GM21528 (cell line): ENCODE data around the gene MGAT3.

ENCODE experiments used
- ATAC-seq: cut with Tn5 transposase; IDR thresholded peaks from one replicate; pipeline ENCODE4 v1.9.1; 2021; ENCODE audit warnings: mild to moderate bottlenecking, moderate library complexity; ENCODE audit not compliant: unreplicated experiment, low FRiP score

The MGAT3 gene

DNA sequence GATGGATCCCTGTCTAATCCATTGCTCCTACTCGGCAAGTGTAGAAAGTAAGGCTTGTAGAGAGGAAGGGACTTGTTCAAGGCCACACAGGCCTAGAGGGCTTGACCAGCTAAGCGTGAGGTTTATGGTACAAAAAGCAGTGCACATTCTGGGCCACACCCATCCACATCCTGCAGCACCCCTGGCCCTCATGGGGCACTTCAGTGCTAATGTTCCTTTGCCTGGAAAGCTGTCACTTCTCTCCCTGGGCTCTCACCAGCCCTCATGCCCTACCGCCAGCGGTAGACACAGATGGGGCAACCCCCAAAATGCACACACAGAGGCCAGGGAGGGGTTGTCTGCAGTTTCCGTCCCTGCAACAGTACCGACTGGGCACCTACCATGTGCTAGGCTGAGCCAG is 7.1 kb upstream of the MGAT3 start:
- ATAC-seq: no peak

DNA sequence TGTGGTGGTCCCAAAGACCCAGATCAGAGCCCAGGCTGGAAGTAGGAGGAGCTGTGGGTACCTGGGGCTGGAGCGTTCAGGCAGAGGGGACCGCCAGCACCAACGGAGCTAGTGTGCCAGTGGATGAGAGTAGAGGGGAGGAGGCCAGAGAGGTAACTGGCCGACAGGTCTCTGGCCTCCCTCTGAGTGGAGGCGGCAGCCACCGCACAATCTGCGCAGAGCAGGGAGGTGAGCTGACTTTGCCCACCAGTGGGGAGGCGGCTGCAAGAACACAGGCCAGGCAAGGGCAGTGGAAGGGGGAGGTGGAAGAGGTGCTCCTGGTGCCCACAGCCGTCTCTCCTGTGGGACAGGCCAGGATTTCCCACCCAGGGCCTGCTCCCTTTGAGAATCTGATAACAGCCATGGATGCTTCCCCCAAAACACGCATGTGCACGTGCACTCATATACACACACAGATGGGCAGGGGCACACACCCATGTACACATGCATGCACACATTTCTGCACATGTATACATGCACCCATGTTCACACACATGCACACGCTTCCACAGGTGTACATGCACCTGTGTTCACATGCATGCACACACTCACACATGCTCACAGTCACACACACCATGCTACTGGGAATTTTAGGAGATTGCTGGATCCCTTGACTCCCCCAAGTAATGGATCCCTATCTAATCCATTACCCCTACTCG is 6.4 kb upstream of the MGAT3 start:
- no peak for ATAC-seq

DNA sequence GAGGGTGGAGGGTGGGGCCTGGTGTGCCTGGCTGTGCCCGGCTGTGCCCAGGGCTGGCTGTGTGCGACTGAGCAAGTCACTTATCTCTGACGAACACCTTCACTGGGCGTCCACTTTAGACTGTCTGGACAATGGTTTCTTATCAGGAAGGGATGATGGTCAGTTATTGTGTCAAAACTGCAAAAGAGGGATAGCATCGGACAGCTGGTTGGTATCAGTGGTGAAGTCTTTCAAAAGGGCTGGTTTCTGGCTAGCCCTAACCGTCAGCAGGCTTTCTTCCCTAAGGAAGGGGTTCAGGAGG is 4.1 kb upstream of the MGAT3 start:
- no peak for ATAC-seq

DNA sequence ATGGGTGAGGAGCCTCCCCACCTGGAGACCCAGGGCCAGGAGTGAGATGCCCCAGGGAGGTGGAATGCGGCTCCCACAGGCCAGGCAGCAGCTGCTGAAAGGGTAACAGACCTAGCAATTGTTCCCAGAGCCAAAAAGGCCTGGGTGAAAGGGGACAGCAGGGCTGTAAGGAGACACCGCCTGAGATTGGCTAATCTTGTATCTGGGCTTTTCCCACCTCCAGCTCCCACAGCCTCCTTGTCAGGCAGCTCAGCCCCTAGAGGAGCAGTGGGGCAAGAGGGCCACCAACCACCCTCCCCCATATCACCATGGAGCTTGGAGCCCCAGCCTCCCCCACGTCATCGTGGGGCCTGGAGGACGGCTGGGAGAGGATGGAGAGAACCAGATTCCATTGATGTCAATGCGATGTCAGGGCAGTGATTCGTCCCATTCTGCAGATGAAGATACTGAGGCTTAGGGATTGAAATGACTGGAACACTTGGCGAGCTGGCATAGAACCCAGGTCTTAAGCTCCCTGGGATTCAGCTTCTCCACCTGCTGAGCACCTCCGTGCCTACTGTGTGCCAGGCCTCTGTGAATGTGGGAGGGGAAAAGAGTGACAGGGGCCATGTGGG is 2.9 kb upstream of the MGAT3 start:
- no peak for ATAC-seq

DNA sequence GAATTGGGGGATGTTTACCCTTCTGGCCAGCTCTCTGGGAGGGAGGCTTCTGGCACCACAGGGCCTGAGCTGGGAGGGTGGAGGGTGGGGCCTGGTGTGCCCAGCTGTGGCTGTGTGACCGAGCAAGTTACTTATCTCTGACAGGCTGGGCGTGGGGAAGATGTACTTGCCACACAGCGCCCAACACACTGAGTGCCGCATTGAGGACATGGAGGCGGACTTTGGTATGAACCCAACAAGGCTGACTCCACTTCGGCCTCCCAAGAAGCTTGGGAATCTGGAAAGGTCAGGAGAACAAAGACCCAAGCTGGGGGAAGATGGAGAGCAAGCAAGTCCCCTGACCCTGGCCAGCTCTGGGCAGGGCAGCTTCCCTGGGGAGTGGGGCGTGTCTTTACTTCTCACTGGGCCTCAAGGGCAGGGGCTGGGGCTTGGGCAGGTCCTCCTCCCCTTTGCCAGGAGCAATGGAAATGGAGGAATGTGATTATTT is 2.4 kb upstream of the MGAT3 start:
- ATAC-seq: no peak

DNA sequence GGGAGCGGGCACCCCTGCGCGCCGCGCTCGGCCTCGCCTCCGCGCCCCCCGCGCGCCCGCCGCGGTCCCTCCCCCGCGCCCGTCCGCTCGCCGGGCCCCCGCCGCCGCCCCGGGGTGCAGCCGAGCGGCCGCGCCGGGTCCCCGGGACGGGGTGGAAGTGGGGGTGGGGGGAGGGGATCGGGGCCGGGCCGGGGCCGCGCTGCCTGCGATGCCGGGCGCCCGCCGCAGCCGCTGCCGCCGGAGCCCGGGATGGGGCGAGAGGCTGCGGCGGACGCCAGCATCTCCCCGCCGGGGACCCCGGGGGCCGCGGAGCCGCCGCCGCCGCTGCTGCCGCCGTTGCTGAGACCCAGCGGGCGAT is 365 bp downstream of the MGAT3 start:
- ATAC-seq: no peak

DNA sequence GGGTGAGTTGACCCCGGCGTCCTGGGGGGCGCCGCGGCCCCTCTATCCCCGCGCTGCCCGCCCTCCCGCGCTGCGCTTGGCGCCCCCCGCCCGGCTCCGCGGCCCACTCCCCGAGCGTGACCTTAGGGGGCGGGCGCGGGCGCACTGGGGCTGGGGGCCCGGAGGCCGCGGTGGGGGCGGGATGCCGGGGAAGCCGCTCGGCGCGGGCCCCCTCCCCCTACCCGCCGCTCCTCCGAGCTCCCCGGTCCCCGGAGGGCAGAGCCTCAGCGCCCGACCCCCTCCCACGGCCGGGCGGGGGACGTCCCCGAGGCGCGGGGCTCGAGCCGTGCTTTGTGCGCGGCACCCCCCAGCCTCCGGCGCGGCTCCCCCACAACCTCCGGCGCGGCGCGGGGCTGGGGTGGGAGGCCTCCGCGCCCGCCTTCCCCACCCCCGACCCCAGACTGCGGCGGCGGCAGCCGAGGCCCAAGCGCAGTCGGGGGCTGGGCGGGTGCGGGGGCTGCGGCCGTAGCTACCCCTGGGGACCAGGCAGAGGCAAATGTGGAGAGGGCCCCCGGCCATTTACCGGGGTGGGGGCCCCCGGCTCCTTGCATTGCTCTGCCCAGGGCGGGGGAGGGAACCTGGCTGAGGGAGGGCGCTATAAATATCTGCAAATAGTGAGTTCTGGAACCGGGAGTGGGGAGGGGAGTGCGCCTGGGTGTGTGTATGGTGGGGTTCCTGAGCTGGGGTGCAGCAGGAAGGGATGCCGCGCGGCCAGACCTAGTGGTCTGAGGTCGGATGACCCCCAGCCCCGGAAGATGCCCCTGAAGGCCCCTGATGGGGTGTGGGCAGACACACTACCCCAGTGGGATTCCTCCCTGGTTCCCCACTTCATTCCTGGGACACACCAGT is 988 bp downstream of the MGAT3 start:
- no peak for ATAC-seq

DNA sequence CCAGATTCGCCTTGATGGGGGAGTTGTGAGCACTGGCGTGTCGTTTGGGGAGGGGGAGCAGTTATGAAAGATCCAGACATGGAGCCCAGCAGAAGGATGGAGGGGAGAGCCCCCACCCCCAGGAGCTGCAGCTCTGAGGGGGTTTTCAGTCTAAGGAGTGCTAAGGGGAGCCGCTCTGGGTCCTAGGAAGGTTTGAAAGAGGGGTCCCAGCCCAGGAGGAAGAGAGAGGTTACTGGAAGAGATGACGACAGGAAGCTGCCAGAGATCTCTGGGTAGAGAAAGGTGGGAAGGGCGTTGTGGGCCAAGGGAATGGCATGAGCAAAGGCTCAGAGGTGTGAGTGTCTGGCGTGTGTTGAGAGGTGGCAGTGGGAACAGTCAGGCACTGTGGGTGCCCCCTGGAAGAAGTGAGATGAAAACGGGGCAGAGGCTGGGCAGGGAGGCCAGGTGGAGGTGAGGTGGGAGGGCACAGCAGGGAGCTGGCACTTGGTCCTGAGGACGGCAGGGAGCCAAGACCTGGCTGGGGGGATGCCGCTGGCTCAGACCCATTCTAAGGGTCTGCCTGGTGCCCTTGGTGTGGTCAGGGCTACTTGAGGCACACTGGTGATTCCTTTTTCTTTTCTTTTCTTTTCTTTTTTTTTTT is 1.8 kb downstream of the MGAT3 start:
- ATAC-seq: no peak

DNA sequence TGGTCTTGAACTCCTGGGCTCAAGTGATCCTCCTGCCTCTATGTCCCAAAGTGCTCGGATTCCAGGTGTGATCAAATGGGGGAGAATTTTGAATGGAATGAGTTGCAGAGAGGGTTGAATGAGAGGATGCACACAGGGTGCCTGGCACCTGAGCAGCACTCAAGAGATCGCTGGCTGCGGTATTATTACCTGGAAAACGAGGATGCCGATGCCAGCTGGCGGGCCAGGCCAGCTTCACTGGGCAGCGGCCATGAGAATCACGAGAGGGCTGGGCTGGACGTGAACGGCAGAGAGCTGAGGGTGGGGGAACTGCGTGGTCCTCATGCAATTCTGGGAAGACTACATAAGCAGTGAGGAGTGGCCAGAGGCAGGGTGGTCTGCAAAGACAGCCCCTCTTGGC is 2.9 kb downstream of the MGAT3 start:
- no peak for ATAC-seq

DNA sequence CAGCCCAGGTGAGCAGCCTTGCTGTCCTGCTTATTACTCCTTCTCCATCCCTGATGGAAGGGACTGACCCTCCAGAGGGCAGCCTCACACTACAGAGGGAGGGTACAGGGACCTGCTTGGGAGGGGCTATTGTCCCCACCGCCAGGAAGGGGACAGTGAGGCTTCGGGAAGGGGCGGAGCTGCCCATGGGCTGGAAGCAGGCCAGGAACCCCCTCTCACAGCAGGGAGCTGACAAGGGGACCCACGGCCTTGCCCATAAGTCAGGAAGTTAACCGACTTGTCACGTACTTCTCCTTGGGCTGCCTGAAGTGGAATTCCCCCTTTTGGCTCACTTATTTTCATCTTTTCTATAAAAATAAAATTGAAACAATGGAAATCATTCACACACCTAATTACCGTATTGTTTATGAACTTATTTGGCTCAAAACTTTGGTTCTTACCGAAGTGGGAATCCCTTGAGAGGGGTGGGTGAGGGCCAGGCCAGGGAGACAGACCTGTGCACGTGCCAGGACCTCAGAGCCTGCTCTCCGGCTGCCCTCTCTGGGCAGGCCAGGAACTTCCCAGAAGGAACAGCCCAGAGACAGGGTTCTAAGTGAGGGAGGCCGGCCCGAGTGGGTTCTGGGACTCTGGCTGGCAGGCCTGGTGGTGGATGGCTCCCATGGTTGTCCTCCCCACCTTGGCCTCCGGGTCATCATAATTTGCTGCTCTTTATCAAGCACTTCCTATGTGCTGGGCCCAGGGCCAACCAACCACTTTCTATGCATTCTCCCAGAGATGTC is 5.8 kb downstream of the MGAT3 start:
- no peak for ATAC-seq

DNA sequence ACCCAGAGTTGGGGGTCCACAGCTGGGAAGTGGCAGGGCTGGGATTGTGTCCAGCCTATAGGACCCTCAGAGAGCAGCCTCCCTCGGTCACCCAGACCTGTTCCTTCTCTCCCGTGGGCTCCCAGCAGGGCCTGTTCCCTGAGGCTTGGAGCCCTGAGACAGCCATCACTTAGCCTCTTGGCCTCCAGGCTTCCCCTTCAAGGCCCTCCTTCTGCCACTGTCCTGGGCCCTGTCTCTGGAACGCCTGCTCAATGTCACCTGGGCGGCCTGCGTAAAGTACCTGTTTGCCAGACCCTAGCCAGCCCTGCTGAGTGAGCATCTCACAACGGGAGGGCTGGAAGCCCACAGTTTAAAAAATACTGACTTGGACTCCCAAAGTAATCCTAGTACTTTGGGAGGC is 6.5 kb downstream of the MGAT3 start:
- ATAC-seq: no peak

DNA sequence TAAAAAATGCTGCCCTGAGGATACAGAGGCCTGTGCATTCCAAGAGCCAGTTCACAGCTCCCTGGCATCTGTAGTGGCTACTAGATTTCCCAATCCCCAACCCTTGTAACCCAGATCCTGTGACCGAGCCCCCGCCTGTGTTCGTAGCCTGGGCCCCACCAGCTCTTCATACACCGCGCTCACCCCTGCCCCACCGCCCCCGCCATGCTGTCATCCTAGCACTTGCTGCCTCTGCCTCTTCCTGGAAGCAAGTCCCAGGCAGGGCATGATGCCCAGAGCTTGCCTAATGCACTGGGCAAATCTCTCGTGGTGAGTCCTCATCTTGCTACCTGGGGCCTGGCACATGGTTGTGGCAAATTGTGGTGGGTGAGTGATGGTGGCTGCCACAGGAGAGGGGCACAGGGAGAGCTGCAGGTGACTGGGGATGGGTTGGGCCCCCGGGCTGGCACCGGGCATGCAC is 7.1 kb downstream of the MGAT3 start:
- no peak for ATAC-seq

DNA sequence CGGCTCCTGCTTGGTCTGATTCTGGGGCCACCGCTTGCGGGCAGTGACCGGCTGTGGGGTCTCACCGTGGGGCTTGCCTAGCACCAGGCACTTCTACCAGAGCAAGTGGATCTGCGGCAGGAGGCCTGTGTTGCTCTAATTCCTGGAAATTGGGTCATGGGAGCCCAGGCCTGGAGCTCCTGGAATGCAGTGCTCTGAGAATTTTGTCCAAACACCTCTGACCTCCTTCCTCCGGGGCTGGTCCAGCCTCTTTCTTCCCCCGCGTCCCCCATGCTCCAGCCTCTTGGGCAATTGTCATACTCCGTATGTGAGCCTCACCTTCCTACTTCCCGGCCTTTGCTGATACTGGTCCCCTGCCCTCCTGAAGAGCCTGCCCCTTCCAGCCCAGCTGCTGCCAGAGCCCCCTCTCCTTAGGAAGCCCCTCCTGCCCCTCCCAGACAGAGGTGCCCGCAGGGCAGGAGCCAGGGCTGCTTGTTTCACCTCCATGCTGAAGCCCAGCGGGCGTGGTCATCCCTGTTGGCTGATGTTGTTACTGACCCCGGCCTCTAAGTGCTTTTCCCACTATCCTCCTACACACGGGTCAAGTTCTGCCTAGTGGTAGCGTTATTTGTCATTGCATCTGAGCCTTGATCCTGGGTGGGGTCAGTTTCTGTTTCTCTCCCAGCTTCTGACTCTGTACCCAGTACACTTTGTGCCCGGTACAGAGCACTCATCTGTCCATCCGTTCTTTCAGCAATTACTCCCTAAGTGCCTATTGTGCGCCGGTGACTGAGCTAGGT is 9.6 kb downstream of the MGAT3 start:
- no peak for ATAC-seq

DNA sequence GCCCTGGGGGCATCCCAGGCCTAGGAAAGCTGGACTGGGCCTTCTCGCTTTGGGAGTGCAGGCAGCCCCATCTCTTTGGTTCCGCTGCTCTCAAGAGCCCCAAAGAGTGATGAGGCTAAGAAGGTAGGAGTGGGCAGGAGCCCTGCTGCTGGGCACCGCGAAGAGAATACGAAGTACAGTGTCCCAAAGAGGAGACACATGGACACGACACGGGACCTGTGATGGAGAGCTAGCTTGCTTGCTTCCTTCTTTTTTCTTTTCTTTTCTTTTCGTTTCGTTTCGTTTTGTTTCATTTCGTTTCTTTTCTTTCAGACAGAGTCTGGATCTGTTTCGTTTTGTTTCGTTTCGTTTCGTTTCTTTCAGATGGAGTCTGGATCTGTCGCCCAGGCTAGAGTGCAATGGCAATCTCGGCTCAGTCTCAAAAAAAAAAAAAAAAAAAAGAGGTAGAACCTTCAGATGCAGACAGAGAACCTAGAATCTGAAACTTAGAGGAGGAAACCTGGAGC is 10.6 kb downstream of the MGAT3 start:
- no peak for ATAC-seq

DNA sequence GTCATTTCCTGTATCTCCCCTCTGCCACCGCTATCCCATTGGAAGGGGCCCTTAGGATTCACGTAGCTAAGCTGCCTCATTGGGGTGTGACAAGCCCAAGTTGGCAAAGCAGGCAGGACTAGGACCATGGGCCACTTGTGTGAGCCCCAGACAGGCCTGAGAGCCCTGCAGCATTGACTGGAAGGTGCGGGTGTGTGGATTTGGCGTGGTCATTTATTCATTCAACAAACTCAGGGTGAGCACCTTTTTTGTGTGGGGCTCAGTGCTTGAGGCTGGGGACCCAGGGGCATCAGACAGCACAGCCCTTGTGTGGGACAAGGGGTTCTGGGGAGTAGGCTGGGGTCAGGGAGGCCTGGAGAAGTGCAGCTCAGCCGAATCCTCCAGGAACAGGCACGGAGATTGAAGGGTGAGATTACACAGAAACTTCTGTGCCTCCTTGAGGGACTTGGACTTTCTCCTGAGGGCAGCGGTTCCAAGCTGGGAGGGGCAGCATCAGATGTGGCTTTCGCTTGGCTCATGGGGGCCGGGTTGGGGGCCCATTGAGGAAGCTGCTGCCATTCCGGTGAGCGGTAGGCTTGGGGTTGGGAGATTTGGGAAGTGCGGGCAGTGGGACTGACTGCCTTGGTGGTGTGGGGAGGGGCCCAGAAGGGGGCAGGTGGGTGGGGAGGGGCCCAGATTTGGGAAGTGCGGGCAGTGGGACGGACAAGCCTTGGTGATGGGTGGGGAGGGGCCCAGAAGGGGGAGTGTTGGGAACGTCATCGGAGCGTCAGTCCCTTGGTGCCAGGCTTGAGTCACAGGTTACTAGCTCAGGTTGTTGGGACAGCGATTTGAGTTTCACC is 11.9 kb downstream of the MGAT3 start:
- no peak for ATAC-seq

DNA sequence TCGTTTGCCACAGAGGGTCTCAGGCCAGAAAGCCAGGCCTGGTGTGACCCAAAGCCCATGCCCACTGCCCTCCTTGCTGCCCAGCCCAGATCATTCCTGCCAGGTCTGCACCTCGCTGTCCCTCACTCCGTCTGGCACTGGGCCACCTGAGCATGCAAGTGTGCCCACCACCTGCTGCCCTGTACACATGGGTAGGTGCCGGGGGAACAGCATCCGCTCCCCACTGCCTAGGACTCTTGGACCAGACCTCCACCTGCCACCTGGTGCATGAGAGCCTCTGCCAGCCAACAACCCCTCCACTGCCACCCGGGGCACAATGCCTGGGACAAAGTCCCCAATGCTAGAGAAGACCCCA is 12.5 kb downstream of the MGAT3 start:
- ATAC-seq: no peak

DNA sequence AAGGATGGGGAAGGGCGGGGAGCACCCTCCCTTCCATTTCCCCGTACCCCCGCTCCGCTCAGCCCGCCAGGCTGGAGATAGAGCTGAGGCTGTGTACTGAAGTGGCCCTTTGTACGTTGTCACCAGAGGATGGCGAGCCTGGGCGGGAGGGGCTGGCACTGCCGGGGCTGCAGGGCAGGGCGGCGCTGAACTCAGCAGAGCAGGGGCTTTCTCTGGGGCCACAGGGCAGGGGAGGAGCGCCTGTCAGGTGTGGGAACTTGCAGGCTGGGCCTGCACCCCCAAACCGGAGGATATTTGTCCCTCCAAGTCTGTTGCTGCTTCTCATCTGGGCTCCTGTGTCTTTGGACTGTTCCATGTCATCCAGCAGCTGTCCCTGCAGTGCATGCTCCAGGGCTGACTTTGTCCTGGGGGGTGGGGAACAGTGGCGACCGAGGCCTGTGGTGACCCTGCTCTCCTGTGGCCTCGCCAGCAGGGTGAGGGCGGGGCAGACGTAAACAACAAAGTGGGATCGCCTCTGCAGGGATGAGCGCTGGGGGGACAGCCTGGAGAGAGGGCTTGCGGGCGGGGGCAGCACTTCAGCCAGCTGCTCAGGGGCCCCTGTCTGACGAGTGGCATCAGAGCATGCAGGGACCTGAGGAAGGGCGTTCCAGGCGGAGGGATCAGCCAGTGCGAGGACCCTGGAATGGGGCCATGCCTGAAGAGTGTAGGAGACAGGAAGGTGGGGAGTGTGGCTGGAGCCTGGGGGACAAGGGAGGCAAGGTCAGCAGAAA is 13.1 kb downstream of the MGAT3 start:
- no peak for ATAC-seq
